Fibroblast of villous mesenchyme (primary cell): ENCODE results near the gene MBOAT1. TPM values are rescaled to one million over a fixed set of nuclear protein-coding genes. Genes with fewer than 3 reads are reported as not detected.

Source experiments
- DNase-seq: peaks from one replicate; pipeline ENCODE4 v3.0.0-alpha.2; 2010; ENCODE audit warnings: low read depth
- H3K4me3 ChIP-seq: 2 replicates; pipeline ENCODE4 v1.5.1; 2011; ENCODE audit warnings: low read depth, mild to moderate bottlenecking, low read length
- CTCF ChIP-seq: IDR thresholded peaks from 2 replicates; pipeline ENCODE4 v1.5.1; 2012; ENCODE audit warnings: low read depth, mild to moderate bottlenecking, low read length; ENCODE audit not compliant: insufficient read depth
- total RNA-seq: library from RNA; depleted of rRNA; stranded (reverse); fragments of >200 nt; gene quantifications from 2 replicates; pipeline ENCODE4 v1.2.3, GENCODE V29; 2012

Gene MBOAT1
- total RNA-seq, 1 donor: 22.9 TPM

DNA sequence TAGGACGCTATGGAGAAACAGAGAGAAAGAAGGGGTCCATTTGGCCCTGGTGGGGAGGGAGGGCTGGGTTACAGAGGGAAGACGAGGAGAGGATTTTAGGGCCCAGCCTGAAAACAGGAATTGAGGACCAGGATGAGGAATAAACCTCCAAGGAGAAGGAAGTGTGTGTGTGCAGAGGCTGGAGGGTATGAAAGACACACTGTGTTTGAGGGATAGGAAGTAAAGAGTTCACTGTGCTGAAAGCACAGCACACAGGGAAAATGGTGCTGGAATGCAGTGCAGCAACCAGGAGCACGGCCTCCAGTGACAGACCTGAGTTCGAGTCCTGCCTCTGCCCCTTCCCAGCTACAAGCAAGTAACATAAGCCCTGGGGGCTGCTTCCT is 7.8 kb downstream of the MBOAT1 start:
- TF ChIP-seq CTCF: no peak
- H3K4me3 ChIP-seq: no peak overlapping the region
- DNase-seq: no peak

GRCh38 chr6:20203561-20204511 is 8.4 kb downstream of the MBOAT1 start:
- DNase-seq: peak; percentile 47
- no peak overlapping the region for H3K4me3 ChIP-seq
- TF ChIP-seq CTCF: no peak

DNA sequence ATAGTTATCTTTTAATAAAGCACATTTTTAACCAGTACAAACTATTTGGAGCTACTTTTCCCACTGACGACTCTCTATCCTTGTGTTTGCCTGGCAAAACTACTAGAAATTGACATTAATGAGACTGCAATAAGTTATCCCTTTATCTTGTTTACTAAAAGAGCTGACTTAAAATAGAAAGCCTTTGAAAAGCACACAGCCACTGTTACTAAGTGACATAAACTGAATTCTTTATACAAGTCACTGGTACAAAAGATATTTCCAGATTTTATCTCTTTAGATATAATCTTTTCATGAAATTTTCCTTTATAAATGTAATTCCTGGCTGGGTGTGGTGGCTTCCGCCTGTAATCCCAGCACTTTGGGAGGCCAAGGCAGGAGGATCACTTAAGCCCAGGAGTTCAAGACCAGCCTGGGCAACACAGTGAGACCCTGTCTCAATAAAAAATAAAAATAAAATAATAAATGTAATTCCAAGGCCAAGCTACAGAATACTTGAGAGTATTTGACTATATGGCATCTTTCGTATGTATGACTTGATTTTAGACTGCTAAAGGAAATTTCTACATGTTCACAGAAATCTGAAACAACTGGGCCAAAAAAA is 9.5 kb downstream of the MBOAT1 start:
- H3K4me3 ChIP-seq: no peak overlapping the region
- peak; percentile 42 for DNase-seq
- TF ChIP-seq CTCF: no peak

DNA sequence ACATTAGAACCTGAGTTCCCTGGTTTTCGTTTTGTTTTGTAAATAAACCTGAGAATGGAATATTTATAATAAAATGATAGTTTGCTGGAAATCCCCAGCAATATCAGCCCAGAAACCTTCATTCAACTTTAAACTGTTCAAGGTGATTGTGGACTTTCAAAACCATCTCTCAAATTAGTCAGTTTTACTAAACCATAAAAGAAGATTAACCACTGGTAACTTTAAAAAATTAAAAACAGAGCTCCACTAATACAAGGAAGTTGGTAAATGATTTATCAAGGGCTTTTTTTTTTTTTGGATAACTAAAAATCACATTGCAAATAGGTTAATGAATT is 10.0 kb downstream of the MBOAT1 start:
- H3K4me3 ChIP-seq: no peak overlapping the region
- TF ChIP-seq CTCF: no peak
- DNase-seq: no peak

DNA sequence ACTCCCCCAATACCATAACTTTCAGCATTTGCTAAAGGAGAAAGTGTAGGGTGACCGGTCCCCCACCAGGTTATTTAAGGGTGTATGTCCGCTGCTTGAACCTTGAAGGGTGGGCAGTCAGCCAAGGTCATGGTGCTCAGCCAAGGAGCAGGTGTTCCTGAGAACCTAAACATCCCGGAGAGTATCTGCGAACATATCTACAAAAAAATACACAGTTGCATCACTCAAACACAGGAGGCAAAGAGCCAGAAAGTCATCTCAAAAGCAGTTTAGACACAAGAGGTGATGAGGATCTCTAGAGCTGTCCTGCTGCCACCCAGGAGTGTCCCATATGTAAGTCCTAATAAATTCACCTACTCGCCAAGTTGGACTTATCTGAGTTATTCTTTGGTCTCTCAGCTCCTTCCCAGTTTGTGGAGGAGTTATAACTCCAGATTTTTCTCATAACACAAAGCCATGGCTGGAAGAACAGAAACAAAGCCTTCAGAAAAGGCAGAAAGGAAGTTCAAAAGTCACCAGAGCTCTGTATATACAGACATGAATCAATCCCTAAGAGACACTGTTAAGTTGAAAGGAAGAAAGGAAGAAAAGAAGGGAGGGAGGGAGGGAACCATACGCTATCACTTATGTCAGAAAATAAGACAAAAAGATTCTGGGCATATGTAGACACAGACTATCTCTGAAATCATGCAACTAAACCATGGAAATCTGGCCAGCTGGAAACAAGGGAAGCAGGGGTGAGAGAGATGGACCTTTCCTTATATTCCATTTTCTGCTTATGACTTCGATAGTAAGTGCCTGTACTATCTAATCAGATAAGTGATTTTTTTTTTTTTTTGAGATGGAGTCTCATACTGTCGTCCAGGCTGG is 11.3 kb downstream of the MBOAT1 start:
- DNase-seq: peak; percentile 48
- TF ChIP-seq CTCF: no peak
- no peak overlapping the region for H3K4me3 ChIP-seq

GRCh38 chr6:20198775-20199174 is 13.5 kb downstream of the MBOAT1 start:
- no peak overlapping the region for H3K4me3 ChIP-seq
- peak; percentile 58 for DNase-seq
- no peak for TF ChIP-seq CTCF
